Osteoblast (primary cell): ENCODE results near the gene TNS3. TPM values are rescaled to one million over a fixed set of nuclear protein-coding genes. Genes with fewer than 3 reads are reported as not detected.
A peak's percentile ranks its signal among the peaks of the same experiment; 100 is the strongest.

ENCODE experiments used
- DNase-seq: peaks from one replicate; pipeline ENCODE4 v3.0.0; 2011; ENCODE audit warnings: low spot score, mixed read lengths; ENCODE audit not compliant: insufficient read length; ENCODE audit errors: missing footprints
- H2AFZ ChIP-seq: 2 replicates; pipeline ENCODE4 v1.6.0; 2011; ENCODE audit warnings: mild to moderate bottlenecking, low read length
- H3K27ac ChIP-seq: 2 replicates; pipeline ENCODE4 v1.5.1; 2011; ENCODE audit warnings: mild to moderate bottlenecking, low read depth, low read length, moderate library complexity
- H3K27me3 ChIP-seq: 2 replicates; pipeline ENCODE4 v1.6.0; 2012; ENCODE audit warnings: mild to moderate bottlenecking, control low read depth, inconsistent platforms, low read length, moderate library complexity; ENCODE audit not compliant: insufficient read depth
- H3K36me3 ChIP-seq: 2 replicates; pipeline ENCODE4 v1.5.1; 2011; ENCODE audit warnings: mild to moderate bottlenecking, low read length, control low read depth, moderate library complexity; ENCODE audit not compliant: insufficient read depth
- H3K4me1 ChIP-seq: 2 replicates; pipeline ENCODE4 v1.5.1; 2011; ENCODE audit warnings: mild to moderate bottlenecking, low read length, control low read depth, moderate library complexity; ENCODE audit not compliant: insufficient read depth
- H3K4me2 ChIP-seq: 2 replicates; pipeline ENCODE4 v1.6.0; 2011; ENCODE audit warnings: mild to moderate bottlenecking, low read length; ENCODE audit not compliant: insufficient read depth
- H3K4me3 ChIP-seq: fragments of 200-600 bp; sonication (generic); 3 replicates; pipeline ENCODE4 v1.5.1; 2012; ENCODE audit warnings: mild to moderate bottlenecking, low read length, inconsistent platforms; ENCODE audit not compliant: insufficient read depth
- H3K79me2 ChIP-seq: 2 replicates; pipeline ENCODE4 v1.6.0; 2012; ENCODE audit warnings: mild to moderate bottlenecking, low read length, control low read depth, inconsistent platforms; ENCODE audit not compliant: insufficient read depth
- H3K9me3 ChIP-seq: 2 replicates; pipeline ENCODE4 v1.5.1; 2011; ENCODE audit warnings: low read depth, low read length, control low read depth
- H4K20me1 ChIP-seq: 2 replicates; pipeline ENCODE4 v1.6.0; 2012; ENCODE audit warnings: mild to moderate bottlenecking, low read length, control low read depth; ENCODE audit not compliant: insufficient read depth
- CTCF ChIP-seq: IDR thresholded peaks from 2 replicates; pipeline ENCODE4 v1.5.1; 2011; ENCODE audit warnings: mild to moderate bottlenecking, low read depth, low read length, moderate library complexity; ENCODE audit errors: extremely low read depth
- total RNA-seq: library from RNA; depleted of rRNA; stranded (reverse); fragments of >200 nt; gene quantifications from 2 replicates; pipeline ENCODE4 v1.2.3, GENCODE V29; 2012

The TNS3 gene
- total RNA-seq, 1 donor, result 67.3 TPM

GRCh38 chr7:47288060-47288459 is 293.9 kb downstream of the TNS3 start:
- no peak for DNase-seq
- no peak for TF ChIP-seq CTCF
- H3K79me2 ChIP-seq, result no peaks in the 10 kb centered on the region

GRCh38 chr7:47285860-47286491 is 295.9 kb downstream of the TNS3 start:
- Histone ChIP-seq H3K4me2 (no peak overlapping the region), H3K27ac (peak overlapping the region; percentile 41)
- no peak for DNase-seq

More at GRCh38 chr7:47288060-47288459, 293.9 kb downstream of the TNS3 start:
- H3K4me1 ChIP-seq, result peaks cover 34% of the 10 kb centered on the region
- no peak overlapping the region for H2AFZ ChIP-seq
- H3K27ac ChIP-seq, result no peak overlapping the region
- no peak overlapping the region for H3K4me3 ChIP-seq
- no peak overlapping the region for H3K4me2 ChIP-seq
- no peaks in the 10 kb centered on the region for H3K9me3 ChIP-seq
- H3K27me3 ChIP-seq, result no peaks in the 10 kb centered on the region
- peaks cover 65% of the 10 kb centered on the region for H3K36me3 ChIP-seq
- peaks cover 2% of the 10 kb centered on the region for H4K20me1 ChIP-seq

GRCh38 chr7:47284691-47285635 is 296.9 kb downstream of the TNS3 start:
- peak overlapping the region; percentile 41 for H3K27ac ChIP-seq
- H4K20me1 ChIP-seq, result peaks cover 8% of the 10 kb centered on the region
- no peaks in the 10 kb centered on the region for H3K79me2 ChIP-seq
- H2AFZ ChIP-seq, result no peak overlapping the region
- H3K36me3 ChIP-seq, result peaks cover 68% of the 10 kb centered on the region
- no peak for TF ChIP-seq CTCF
- no peak for DNase-seq
- peaks cover 7% of the 10 kb centered on the region for H3K4me1 ChIP-seq
- no peak overlapping the region for H3K4me3 ChIP-seq
- H3K9me3 ChIP-seq, result no peaks in the 10 kb centered on the region
- no peak overlapping the region for H3K4me2 ChIP-seq
- no peaks in the 10 kb centered on the region for H3K27me3 ChIP-seq

More at GRCh38 chr7:47285860-47286491, 295.9 kb downstream of the TNS3 start:
- H3K9me3 ChIP-seq, result no peaks in the 10 kb centered on the region
- H3K79me2 ChIP-seq, result no peaks in the 10 kb centered on the region
- peaks cover 73% of the 10 kb centered on the region for H3K36me3 ChIP-seq
- H4K20me1 ChIP-seq, result peaks cover 8% of the 10 kb centered on the region
- H2AFZ ChIP-seq, result no peak overlapping the region
- peaks cover 13% of the 10 kb centered on the region for H3K4me1 ChIP-seq
- no peak overlapping the region for H3K4me3 ChIP-seq
- peak; percentile 42 for TF ChIP-seq CTCF
- no peaks in the 10 kb centered on the region for H3K27me3 ChIP-seq

GRCh38 chr7:47283497-47284131 is 298.3 kb downstream of the TNS3 start:
- H3K27ac ChIP-seq, result no peak overlapping the region
- no peak for TF ChIP-seq CTCF
- no peaks in the 10 kb centered on the region for H3K79me2 ChIP-seq
- no peak overlapping the region for H3K4me3 ChIP-seq
- H3K27me3 ChIP-seq, result no peaks in the 10 kb centered on the region
- no peaks in the 10 kb centered on the region for H3K9me3 ChIP-seq
- no peak for DNase-seq
- no peak overlapping the region for H2AFZ ChIP-seq
- H3K4me2 ChIP-seq, result no peak overlapping the region
- peaks cover 66% of the 10 kb centered on the region for H3K36me3 ChIP-seq
- peaks cover 7% of the 10 kb centered on the region for H3K4me1 ChIP-seq
- H4K20me1 ChIP-seq, result peaks cover 8% of the 10 kb centered on the region
